Stimulated activated CD8-positive, alpha-beta memory T cell treated with anti-CD3 and anti-CD28 coated beads, Interleukin-2, amount 100 ng/mL, for 48 hours (primary cell): ENCODE measurements around the gene PLEKHG5.
A peak's percentile ranks its signal among the peaks of the same experiment; 100 is the strongest.
"Not testable (repeated sequence)": the region's sequence is repeated elsewhere in the genome, so short reads cannot be mapped to it uniquely, and the experiment has no call there.

ENCODE experiments used
- DNase-seq, 2 donors: peaks; one replicate each; pipeline ENCODE4 v3.0.0-alpha.2; 2020; ENCODE audit warnings: low read depth in 2 of 2

The PLEKHG5 gene

DNA sequence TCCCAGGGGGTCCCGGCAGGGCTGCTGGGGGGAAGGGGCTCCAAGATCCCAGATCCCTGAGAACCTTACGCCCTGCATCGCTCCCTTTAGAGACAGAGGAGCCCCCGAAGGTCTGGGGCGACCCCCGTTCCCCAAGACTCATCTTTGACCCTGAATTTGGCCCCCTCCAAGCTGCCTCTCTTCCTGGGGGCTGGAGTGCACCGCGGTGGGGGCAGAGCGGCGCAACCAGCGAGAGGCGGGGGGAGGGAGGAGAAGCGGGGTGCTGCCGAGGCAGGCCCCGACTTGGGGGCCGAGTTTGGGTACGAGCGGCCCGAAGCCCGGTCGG lies 5.4 kb upstream of the PLEKHG5 start:
- DNase-seq, result no peak

DNA sequence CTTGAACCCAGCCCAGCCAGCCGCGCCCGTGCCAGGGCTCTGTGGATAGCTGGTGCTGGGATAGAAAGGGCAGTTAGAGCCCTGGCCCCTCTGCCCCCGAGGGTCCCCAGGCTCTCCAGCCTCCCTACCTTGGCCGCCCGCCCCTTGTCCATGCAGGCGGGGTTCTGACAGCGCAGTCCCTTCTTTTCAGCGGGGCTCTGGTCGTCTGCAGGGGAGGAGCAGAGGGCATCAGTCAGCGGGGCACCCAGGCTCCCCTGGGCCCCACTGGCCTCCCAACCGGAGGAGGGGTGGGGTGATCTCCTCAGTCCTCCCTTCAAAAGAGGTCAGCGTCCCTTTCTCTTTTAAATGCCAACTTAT lies 4.9 kb upstream of the PLEKHG5 start:
- no peak for DNase-seq

DNA sequence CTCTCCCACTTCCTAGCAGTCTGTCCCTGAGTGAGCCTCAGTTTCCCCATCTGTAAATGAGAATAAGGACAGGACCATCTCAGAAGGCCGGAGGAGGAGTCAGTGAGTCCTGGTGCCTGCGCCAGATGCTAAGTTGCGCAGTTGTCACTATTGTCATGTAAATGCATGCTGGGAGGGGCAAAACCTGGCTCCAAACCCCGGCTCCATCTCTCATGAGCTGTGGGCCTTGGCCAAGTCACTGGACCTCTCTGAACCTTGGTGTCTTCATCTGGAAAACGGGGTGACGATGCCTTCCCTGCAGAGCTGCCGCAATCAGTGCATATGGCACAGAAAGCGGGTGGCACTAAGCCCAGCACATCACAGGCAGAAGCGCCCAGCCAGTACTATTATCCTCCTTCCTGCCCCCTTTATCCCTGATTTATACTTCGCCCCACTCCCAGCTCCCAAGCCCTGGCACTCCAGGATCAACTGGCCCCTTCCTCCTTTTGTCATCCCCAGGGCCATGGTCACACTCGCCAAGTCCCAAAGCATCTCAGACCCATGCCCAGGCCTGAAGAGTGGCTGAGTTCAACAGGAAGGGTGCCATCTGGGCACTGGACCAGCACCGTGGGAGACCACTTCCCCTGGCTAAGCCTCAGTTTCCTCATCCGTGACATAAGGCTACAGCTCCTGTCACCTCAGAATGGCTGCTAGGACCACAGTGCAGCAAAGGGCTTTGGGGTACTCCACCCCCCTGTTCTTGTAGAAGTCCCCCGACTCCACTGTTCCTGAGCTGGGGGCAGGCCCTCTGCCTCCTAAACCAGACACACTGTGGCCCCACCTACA lies 4.3 kb upstream of the PLEKHG5 start:
- no peak for DNase-seq

DNA sequence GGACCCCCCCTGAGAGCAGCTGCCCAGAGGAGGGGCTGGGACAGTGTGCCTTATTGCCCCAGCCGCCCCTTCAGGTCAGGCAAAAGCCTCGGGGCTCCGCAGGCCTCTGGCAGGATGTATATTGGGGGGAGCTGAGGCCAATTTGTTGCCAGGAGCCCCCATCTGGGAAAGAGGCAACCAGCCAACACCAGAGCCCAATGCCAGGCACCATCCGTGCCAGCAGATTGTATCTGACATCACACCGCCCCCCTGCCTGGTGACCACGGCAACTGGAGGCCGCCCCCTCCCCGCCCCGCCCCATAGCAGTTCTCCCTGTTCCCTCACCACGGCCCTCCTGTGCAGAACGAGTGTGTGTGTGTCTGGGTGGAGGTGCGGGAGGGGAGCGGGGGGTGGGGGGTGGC lies 3.6 kb upstream of the PLEKHG5 start:
- DNase-seq, result no peak

DNA sequence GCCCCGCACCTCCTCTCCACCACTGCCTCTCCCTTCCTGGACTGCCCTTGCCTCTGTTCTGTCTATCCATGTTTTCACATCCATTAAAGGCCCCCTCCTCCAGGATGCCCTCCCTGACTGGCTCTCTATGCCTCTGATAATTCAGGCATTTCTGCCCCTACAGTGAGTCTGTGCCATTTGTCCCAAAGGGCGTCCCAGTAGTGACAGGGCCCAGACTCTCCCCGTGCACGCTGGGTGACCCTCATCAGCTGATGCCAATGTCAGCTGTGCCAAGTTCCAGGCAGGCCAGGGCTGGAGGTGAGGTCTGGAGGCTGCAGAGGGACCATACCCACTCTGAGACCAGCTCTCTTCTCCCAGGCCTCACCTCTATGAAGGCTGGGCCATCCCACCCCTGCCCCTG lies 3.2 kb upstream of the PLEKHG5 start:
- no peak for DNase-seq

DNA sequence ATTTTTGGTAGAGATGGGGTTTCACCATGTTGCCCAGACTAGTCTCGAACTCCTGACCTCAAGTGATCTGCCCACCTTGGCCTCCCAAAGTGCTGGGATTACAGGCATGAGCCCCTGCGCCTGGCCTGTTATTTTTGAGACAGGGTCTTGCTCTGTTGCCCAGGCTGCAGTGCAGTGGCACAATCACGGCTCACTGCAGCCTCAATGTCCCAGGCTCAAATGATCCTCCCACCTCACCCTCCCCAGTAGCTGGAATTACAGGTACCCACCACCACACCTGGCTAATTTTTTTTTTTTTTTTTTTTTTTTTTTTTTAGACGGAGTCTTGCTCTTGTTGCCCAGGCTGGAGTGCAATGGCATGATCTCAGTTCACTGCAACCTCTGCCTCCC lies 2.4 kb upstream of the PLEKHG5 start:
- DNase-seq, result not testable (repeated sequence)

DNA sequence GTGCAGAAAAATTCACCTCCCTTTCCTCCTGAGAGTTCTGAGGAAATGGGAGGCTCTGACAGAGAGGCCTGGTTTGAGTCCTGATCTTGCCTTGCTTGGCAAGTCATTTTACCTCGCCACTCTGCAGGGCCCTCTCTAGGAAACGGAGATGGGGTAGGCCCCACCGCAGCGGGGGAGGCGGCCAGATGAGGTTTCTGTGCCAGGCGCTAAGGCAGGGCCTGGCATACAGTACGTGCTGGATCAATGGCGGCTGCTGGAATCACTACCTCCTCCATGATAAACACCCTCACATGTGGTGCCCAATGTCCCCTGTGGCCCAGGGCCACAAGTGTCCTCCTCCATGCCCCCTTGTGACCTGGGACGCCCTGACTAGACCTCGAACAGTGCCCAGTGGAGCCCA lies 499 bp upstream of the PLEKHG5 start:
- no peak for DNase-seq

DNA sequence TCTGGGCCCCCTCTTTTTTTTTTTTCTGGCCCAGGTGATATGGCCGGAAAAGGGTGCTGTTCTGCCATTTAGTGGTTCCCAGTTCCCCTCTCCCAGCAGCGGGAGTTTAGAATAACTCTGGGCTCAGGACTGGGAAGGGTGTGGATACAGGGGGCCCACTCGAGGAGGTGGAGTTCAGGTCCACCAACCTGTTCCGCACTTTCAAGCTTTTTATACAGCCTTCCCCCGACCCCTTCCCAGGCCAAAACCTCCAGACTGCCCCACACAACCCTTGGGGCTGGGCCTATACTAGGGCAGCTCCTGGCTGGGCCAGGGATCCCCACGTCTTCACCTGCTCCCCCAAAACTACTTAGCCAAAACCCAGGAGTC lies 402 bp downstream of the PLEKHG5 start:
- no peak for DNase-seq

DNA sequence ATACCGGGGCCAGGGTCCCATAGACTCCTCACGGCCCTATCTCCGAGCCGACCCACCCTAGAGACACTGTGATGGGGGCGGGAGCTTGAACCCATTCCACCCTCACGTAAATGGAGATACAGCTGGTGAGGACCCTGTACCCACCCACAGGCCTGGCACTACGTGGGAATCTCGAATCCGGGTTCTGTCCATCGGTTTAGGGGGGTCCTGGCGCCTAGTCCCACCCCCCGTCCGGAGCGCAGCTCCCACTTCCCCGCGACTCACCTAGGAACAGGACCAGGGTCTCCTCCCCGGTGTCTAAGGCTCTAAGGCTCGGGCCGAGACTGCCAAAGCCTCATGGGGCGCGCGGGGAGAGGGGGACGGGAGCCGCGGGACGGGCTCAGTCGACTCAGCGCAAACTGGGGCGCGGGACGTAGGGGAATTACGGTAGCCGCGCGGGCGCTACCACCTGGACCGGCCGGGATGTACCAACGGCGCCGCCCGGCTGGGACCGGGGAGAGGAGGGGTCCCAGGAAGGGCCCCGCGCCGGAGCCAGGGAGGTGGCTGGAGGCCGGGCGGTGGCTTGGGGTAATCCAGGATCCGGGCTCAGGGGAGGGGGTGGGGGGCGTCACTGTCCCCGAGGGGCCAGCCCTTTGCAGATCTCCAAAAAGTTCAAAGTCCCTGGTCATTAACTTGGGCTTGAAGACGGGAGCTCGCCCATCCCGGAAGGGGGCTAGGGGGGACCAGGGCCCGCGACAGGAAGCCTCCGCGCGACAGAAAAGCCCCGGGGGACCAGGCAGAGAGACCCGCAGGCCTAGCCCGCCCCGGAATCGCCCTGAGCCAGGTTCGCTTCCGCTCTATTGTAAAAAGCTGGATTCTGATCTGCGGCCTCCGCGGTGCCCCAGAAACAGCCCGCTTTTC lies 1.0 kb downstream of the PLEKHG5 start:
- peak; percentile 58 to 60 for DNase-seq

DNA sequence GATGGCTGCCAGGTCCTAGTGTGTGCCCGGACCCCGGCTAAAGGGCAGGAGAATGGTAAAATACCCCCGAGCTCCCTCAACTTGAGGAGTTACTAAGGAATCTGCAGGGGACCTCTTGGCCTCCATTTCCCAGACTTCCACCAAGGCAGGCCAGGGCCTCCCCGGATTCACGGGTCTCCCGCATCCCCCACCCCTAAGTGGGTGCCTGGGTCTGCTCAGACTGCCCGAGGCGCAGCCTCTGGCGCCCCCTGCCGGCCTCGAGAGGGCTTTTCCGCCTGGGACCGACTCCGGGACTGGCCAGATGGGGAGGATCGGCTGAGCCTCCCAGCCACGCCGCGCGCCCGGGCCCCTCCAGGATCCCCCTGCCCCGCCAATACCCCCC lies 1.7 kb downstream of the PLEKHG5 start:
- DNase-seq, result peak; percentile 71

DNA sequence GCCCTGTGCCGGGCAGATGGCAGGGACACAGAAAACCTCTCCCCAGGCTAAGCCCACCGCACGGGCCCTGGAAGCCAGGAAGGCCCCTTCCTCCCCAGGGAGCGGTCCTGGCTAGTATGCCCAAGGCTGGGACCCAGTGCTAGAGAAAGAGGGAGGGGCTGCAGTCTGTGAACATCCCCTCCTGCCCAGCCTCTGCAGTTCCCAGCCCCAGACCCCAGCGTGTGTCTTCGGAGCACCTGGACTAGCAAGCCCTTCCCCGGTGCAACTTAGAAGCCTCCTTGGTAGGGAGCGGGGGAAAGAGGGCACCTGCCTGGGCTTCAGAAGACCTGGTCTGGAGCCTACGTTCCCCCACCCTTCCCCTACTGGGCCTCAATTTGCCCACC lies 2.1 kb downstream of the PLEKHG5 start:
- DNase-seq, result no peak

DNA sequence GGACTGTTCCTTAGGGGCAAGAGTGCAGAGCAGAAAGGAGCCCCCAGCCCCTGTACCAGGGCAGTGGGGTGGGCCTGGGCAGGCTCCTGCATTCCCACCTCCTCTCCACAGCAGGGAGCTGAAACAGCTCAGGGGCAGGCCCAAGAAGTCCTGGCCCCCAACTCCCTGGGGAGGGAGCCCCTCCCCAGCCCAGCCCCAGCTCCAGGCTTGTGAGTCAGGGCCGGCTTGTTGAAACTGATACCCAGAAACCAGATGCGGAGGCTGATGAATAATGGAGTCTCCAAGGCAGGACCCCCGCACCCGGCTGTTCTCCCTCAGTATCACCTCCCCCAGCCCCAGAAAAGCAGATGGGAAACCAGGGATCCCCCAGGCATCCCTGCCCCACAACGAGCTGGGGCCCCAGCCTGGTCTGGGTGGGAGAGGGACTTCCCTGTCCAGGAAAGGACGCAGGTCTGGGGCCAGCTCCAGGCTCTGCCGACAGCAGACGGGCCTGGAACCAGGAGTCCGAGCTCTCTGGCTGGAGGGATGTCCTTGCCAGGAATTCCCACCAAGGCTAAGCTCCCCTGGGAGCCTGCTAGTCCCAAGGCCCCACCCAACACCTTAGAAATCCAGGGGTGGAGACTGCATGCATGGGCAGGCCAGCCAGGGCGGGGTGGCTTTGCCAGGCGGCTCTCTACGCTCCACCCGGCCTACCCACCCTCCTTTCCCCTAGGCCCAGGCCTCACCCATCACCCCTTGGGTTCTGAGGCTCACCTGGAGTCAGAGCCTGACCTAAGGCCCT lies 2.7 kb downstream of the PLEKHG5 start:
- DNase-seq, result no peak

DNA sequence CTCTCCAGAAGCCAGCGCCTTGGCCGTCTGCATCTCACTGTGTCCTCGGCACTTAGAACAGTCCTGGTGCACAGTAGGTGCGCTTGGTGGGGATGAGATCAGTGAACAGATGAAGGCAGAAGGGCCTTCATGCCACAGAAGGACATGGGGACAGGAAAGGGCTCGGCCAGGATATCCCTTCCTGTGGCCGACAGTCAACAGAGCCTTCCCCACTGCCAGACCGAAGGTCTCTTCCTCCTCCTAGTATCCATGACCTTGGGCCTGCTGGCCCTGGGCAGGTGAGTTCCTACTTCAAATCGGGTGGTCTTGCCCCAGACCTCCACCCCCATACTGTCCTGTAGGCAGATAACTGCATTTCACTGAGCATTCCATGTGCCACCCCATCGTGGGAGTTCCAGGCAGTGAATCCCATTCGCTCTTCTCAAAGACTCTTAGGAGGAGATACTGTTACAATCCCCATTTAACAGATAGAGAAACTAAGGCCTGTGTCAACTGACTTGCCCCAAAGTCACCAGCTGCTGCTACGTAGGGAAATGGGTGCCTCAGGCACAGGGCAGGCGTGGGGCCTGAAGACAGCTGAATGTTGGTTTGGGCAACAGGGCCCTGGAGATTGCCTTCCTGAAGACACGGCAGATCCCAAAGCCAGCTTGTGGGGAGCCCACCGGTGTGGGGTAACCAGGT lies 3.5 kb downstream of the PLEKHG5 start:
- no peak for DNase-seq

DNA sequence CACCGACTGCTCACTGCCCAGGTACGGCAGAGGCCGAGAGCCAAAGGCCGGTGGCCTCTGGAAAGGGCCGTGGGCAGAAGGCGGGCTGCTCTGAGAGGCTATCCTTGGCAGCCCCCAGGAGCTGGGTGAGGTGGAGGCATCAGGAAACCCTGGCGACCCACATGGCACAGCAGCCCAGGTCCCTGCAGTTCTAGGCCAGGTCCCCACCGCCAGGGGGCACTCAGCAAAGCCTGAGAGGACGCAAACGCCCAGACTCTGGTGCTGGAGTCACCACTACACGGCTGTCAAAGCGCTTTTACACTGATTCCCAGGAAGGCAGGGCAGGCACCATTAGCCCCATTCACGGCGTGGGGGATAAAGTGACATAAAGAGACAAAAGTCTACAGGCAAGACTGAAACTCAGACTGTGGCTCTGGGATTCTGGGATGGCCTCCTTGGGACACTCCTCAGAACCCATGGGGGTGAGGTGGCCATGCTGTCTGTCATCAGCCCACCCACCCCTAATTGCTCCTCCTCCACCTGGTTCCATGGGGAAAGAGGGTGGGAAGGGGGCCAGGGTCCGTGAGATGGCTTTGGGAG lies 4.9 kb downstream of the PLEKHG5 start:
- DNase-seq, result peak; percentile 77 to 82

DNA sequence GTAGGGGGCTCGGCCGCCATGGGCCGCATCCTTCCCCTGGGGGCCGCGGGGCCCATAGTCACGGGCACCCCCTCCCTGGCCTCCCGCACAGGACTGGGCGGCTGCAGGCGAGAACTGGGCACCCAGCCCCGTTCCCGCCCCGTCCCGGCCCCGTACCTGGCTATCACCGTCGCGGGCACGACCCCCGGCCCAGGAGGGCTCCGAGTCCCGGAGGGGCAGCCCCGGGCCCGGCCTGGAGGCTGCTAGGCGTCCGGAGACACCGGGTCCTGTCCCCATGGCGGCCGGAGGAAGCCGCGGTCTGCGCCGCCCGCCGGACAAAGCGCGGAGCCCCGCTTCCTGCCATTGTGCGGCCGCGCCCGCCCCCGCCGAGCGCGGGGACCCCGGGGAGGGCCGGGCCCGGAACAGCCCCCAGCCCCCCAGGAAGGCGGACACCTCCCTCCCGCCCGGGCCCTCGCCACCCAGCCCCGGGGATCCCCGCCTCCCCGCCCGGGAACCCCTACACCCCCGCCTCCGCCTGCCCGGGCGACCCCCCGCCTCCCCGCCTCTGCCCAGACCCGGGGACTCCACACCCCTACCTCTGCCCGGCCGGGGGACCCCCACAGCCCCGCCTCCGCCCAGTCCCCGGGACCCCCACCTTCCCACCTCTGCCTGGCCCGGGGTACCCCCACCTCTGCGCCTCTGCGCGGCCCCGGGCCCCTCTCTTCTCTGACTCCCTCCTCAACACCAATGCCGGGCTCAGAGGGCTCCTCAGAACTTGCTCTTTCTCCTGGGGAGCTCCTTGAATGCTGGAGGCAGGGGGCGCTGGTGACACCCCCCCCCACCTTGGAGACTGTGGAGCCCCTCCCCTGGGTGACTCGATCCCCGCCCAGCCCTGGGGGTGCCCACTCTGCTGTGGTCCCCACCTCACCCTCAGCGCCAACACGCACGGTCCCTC lies 6.0 kb downstream of the PLEKHG5 start:
- no peak for DNase-seq

DNA sequence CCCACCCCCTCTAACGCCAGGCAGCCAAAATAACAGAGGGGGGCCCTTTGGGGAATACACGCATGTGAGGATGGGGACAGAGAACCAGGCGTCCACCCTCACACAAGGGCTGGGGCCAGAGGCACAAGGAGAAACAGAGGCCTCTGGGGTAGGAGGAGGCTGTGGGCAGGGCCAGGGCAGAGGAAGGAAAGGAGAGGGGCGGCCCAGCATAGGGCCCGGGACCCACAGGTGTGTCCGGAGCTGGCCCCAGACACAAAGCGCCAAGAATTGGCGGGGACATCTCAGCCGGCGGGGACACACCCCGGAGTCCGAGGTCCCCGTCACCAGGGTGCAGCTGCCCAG lies 6.7 kb downstream of the PLEKHG5 start:
- DNase-seq, result no peak

DNA sequence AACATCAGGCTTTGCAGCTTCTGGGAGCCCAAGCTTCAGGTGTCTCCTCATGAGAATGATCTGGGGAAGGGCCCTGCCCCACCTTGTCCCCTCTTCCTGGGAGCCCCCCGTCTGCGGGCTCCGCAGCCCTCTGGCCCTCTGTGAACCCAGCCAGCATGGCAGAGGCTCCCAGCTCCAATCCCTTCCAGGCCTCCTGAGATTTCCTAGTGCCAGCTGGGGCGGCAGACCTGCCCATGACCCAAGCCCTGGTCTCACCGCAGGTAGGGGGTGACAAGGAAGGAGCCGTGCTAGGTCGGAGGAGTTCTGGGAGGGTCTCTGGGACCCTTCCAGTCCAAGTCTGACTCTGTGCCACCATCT lies 7.7 kb downstream of the PLEKHG5 start:
- DNase-seq, result no peak

DNA sequence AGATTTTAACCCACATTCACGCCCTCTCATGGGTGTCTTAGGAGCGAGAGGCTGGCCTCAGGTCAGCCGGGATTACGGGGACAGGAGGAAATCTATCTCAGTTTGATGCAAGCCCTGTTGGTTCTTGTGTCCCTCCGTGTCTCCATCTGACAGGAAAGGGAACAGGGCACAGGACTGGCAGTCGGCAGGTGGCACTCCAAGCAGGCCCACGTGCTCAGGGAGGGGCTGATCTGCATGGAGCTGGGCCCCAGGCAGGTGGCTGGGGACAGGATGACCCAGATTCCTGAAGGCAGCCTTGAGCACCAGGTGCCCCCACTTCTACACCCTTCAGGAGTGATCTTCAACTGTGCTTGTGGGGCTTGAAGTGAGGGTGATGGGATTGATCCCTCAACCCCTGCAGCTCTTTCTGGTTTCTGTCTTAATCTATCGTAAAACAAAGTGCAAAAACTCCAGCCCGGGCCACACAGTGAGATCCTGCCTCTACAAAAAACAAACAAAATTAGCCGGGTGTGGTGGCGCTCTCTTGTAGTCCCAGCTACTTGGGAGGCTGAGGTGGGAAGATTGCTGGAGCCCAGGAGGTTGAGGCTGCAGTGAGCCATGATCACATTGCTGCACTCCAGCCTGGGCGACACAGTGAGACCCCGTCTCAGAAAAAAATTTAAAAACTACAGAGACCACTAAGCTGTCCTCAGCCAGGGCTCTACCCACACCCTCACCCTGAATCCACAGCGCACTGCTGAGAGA lies 8.3 kb downstream of the PLEKHG5 start:
- DNase-seq, result no peak

DNA sequence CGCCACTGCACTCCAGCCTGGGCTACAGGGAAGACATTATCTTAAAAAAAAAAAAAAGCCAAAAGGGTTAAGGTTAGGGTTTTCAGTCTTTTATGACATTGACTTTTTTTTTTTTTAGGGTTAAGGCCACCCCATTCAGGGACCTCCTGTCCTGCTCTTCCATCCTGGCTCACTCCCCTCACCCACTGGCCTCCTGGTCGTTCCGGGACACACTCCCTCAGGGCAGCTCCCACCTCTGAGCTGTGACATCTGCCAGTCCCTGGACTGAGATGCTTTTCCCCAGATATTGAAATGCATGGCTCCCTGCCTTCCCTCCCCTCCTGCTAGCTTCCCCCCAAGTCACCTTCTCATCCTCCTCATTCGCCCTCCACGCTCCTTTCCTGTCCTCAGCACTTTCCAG lies 9.6 kb downstream of the PLEKHG5 start:
- DNase-seq, result no peak
